ENCODE results near the gene PYY.

- TF ChIP-seq CTCF (IDR thresholded peaks at IDR 0.05; ENCODE audit: low read length) (no peak), EZH2phosphoT487 (IDR thresholded peaks at IDR 0.05; ENCODE audit: low read length) (no peak)
Measured at GRCh38 chr17:43928609-43929008, 25.1 kb downstream of the PYY start.
